H1 (cell line): ENCODE data around the gene FRRS1. TPM values are rescaled to one million over a fixed set of nuclear protein-coding genes. Genes with fewer than 3 reads are reported as not detected.

Experiments used
- RNF2 ChIP-seq: fragments of 200-900, 300-1000 bp; sonication (generic); IDR thresholded peaks from 2 replicates; pipeline ENCODE4 v1.7.1; 2016; ENCODE audit warnings: borderline replicate concordance, low read depth, mild to moderate bottlenecking, antibody characterized with exemption, low read length; ENCODE audit not compliant: poor library complexity, severe bottlenecking; ENCODE audit errors: missing control alignments
- polyA plus RNA-seq, 7 experiments: library from polyadenylated mRNA; depleted of rRNA in 3 of 7; stranded (reverse) in 5 of 7; unstranded in 2 of 7; fragments of >200 nt in 5 of 7; fragments of 200-250 nt in 2 of 7; gene quantifications; 1 replicate in 5 of 7; 2 replicates in 1 of 7; 4 replicates in 1 of 7; pipeline versions ENCODE4 v1.2.1 to v1.2.3, GENCODE V29; 2011 to 2013; ENCODE audit warnings: missing spikeins in 2 of 7, mixed read lengths in 2 of 7
- total RNA-seq: library from RNA; stranded (reverse); fragmentation: NEBNext Ultra II Directional; extraction: Animal tissue kit (Norgen Biotek cat#: 25700); gene quantifications from 2 replicates; pipeline ENCODE4 v1.2.1, GENCODE V29; 2021
- TF ChIP-seq, protein P1 (sequence below): fragments of 300-600 bp; sonication (generic); IDR thresholded peaks from 2 replicates; pipeline ENCODE4 v1.7.1; 2012; ENCODE audit warnings: low read length, moderate library complexity, mild to moderate bottlenecking, inconsistent platforms; ENCODE audit not compliant: insufficient replicate concordance

Gene FRRS1
- total and polyA plus RNA-seq, 2 of the 8 experiments (the other 6 are each of a cell fraction or from before 2014, with no cell fraction given), result 3.5 to 6.5 TPM

GRCh38 chr1:99697580-99697979, 68.9 kb downstream of the FRRS1 start (continued):
- TF ChIP-seq, protein P1, sequence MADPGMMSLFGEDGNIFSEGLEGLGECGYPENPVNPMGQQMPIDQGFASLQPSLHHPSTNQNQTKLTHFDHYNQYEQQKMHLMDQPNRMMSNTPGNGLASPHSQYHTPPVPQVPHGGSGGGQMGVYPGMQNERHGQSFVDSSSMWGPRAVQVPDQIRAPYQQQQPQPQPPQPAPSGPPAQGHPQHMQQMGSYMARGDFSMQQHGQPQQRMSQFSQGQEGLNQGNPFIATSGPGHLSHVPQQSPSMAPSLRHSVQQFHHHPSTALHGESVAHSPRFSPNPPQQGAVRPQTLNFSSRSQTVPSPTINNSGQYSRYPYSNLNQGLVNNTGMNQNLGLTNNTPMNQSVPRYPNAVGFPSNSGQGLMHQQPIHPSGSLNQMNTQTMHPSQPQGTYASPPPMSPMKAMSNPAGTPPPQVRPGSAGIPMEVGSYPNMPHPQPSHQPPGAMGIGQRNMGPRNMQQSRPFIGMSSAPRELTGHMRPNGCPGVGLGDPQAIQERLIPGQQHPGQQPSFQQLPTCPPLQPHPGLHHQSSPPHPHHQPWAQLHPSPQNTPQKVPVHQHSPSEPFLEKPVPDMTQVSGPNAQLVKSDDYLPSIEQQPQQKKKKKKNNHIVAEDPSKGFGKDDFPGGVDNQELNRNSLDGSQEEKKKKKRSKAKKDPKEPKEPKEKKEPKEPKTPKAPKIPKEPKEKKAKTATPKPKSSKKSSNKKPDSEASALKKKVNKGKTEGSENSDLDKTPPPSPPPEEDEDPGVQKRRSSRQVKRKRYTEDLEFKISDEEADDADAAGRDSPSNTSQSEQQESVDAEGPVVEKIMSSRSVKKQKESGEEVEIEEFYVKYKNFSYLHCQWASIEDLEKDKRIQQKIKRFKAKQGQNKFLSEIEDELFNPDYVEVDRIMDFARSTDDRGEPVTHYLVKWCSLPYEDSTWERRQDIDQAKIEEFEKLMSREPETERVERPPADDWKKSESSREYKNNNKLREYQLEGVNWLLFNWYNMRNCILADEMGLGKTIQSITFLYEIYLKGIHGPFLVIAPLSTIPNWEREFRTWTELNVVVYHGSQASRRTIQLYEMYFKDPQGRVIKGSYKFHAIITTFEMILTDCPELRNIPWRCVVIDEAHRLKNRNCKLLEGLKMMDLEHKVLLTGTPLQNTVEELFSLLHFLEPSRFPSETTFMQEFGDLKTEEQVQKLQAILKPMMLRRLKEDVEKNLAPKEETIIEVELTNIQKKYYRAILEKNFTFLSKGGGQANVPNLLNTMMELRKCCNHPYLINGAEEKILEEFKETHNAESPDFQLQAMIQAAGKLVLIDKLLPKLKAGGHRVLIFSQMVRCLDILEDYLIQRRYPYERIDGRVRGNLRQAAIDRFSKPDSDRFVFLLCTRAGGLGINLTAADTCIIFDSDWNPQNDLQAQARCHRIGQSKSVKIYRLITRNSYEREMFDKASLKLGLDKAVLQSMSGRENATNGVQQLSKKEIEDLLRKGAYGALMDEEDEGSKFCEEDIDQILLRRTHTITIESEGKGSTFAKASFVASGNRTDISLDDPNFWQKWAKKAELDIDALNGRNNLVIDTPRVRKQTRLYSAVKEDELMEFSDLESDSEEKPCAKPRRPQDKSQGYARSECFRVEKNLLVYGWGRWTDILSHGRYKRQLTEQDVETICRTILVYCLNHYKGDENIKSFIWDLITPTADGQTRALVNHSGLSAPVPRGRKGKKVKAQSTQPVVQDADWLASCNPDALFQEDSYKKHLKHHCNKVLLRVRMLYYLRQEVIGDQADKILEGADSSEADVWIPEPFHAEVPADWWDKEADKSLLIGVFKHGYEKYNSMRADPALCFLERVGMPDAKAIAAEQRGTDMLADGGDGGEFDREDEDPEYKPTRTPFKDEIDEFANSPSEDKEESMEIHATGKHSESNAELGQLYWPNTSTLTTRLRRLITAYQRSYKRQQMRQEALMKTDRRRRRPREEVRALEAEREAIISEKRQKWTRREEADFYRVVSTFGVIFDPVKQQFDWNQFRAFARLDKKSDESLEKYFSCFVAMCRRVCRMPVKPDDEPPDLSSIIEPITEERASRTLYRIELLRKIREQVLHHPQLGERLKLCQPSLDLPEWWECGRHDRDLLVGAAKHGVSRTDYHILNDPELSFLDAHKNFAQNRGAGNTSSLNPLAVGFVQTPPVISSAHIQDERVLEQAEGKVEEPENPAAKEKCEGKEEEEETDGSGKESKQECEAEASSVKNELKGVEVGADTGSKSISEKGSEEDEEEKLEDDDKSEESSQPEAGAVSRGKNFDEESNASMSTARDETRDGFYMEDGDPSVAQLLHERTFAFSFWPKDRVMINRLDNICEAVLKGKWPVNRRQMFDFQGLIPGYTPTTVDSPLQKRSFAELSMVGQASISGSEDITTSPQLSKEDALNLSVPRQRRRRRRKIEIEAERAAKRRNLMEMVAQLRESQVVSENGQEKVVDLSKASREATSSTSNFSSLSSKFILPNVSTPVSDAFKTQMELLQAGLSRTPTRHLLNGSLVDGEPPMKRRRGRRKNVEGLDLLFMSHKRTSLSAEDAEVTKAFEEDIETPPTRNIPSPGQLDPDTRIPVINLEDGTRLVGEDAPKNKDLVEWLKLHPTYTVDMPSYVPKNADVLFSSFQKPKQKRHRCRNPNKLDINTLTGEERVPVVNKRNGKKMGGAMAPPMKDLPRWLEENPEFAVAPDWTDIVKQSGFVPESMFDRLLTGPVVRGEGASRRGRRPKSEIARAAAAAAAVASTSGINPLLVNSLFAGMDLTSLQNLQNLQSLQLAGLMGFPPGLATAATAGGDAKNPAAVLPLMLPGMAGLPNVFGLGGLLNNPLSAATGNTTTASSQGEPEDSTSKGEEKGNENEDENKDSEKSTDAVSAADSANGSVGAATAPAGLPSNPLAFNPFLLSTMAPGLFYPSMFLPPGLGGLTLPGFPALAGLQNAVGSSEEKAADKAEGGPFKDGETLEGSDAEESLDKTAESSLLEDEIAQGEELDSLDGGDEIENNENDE, result no peak
- no peak for TF ChIP-seq RNF2
